Common myeloid progenitor, CD34-positive (primary cell): ENCODE data around the gene SPATA32.
A peak's percentile ranks its signal among the peaks of the same experiment; 100 is the strongest.

ENCODE experiments used
- CTCF ChIA-PET: fragments of 350-600 bp; sonication (Branson Sonifier 250); formaldehyde crosslinking; loops from one replicate; lab custom pipeline; 2021; ENCODE audit warnings: antibody characterized with exemption; lab: Charles Lee
- POLR2A ChIA-PET: fragments of 350-600 bp; sonication (Branson Sonifier 250); formaldehyde crosslinking; loops from one replicate; lab custom pipeline; 2021; ENCODE audit warnings: antibody characterized with exemption; lab: Charles Lee
- DNase-seq, 3 donors: peaks; one replicate each; pipeline versions ENCODE4 v3.0.0 to v3.0.0-alpha.2; 2013
- H3K27ac ChIP-seq, 2 experiments: 1 replicate in 1 of 2; 2 replicates in 1 of 2; pipeline ENCODE4 v1.7.0; 2013; ENCODE audit warnings: inconsistent platforms in 2 of 2, low read length in 2 of 2, mild to moderate bottlenecking in 2 of 2, low read depth in 1 of 2, moderate library complexity in 1 of 2; ENCODE audit not compliant: severe bottlenecking in 2 of 2, insufficient read depth in 1 of 2, poor library complexity in 1 of 2
- H3K27me3 ChIP-seq, 5 experiments: replicated peaks in 2 of 5; 1 replicate in 3 of 5; 2 replicates in 2 of 5; pipeline versions ENCODE4 v1.6.1 to v1.7.0; 2013; ENCODE audit warnings: low read length in 4 of 5, mild to moderate bottlenecking in 2 of 5, moderate library complexity in 2 of 5, inconsistent platforms in 1 of 5; ENCODE audit not compliant: insufficient read depth in 5 of 5, control insufficient read depth in 4 of 5
- H3K36me3 ChIP-seq, 4 experiments: 1 replicate in 2 of 4; 2 replicates in 2 of 4; pipeline versions ENCODE4 v1.6.1 to v1.7.0; 2013; ENCODE audit warnings: low read length in 3 of 4, control low read depth in 1 of 4, mild to moderate bottlenecking in 1 of 4; ENCODE audit not compliant: control insufficient read depth in 4 of 4, insufficient read depth in 4 of 4
- H3K4me1 ChIP-seq, 4 experiments: 1 replicate in 3 of 4; 2 replicates in 1 of 4; pipeline versions ENCODE4 v1.6.1 to v1.7.1; 2013; ENCODE audit warnings: low read length in 3 of 4, mild to moderate bottlenecking in 3 of 4, control low read depth in 1 of 4, inconsistent platforms in 1 of 4, moderate library complexity in 1 of 4; ENCODE audit not compliant: control insufficient read depth in 4 of 4, insufficient read depth in 4 of 4; ENCODE audit errors: control extremely low read depth in 1 of 4
- H3K4me3 ChIP-seq, 7 experiments: 1 replicate in 4 of 7; 2 replicates in 3 of 7; pipeline versions ENCODE4 v1.5.1 to v1.7.0; 2013; ENCODE audit warnings: mild to moderate bottlenecking in 7 of 7, low read length in 6 of 7, moderate library complexity in 6 of 7, inconsistent platforms in 2 of 7, low read depth in 2 of 7, control low read depth in 1 of 7; ENCODE audit not compliant: insufficient read depth in 4 of 7, control insufficient read depth in 1 of 7; ENCODE audit errors: extremely low read depth in 1 of 7
- H3K9me3 ChIP-seq, 5 experiments: 1 replicate in 4 of 5; 2 replicates in 1 of 5; pipeline versions ENCODE4 v1.6.1 to v1.7.1; 2013; ENCODE audit warnings: low read length in 4 of 5, mild to moderate bottlenecking in 2 of 5, inconsistent platforms in 1 of 5, low read depth in 1 of 5, moderate library complexity in 1 of 5; ENCODE audit not compliant: control insufficient read depth in 4 of 5, insufficient read depth in 2 of 5; ENCODE audit errors: control extremely low read depth in 1 of 5
- WGBS: methylation state at CpG from one replicate; pipeline ENCODE4 v1.1.5; 2013; ENCODE audit not compliant: insufficient coverage; 5-methylcytosine and 5-hydroxymethylcytosine counted together

The SPATA32 gene

DNA sequence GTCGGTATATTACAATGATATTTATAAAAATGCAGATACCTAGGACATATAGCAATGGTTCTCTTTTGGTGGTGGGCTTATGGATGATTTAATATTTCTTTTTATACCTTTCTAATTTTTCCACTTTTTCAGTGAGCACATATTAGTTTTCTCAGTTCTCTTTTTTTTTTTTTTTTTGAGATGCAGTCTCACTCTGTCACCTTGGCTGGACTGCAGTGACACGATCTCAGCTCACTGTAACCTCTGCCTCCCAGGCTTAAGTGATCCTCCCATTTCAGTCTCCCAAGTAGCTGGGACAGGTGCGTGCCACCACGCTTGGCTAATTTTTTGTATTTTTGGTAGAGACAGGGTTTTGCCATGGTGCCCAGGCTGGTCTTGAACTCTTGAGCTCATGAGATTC, 39.8 kb upstream of the SPATA32 start:
- Histone ChIP-seq H3K27ac (no peak overlapping the region), H3K4me1 (peaks cover 9 to 58% (median 39%) of the 10 kb centered on the region in 4 experiments), H3K36me3 (peaks cover 0 to 7% (median 1%) of the 10 kb centered on the region in 4 experiments), H3K27me3 (no peaks in the 10 kb centered on the region), H3K9me3 (no peaks in the 10 kb centered on the region), H3K4me3 (no peak overlapping the region)
- POLR2A ChIA-PET = interaction anchor here (0.7 kb wide), 1 partner anchor 109 kb away, joined by 7 read pairs; no protein-coding TSS in a partner anchor
- no peak for DNase-seq
- CTCF ChIA-PET = interaction anchor here (1.6 to 2.4 kb wide), 2 partner anchors 16 to 83 kb away, joined by 5 to 11 read pairs; partner anchors contain the start of gene MAP3K14
- WGBS = 100% methylated on average over 1 of the region's 4 CpGs

DNA sequence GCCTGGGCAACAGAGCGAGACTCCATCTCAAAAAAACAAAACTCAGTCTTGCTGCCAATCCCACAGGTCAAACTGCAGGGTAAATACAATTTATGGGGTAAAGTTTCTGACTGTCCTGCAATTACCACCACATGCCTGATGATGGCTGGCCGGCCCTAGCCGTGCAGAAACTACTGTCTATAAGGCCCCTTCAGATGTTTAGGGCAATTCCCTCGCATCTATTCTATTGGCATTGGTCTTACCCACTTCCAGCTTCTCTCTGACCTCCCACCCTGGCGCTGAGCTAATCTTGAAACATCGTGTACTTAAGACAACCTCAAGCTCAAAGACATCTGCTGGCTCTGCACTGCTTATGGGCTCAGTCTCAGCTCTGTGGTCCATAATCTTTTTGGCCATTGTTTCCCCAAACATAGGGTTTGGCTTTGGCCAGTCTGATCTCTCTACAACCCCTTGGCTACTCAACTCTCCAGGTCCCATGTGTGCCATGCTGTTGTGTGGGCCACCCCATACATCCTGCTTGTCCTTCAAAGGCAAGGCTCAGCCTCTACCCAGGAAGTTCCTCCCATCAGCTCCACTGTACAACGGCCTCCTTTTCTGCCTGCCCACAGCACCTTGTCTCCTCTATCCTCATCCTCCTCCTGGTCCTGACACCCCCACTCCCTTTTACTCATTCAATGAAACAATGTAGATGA, 38.3 kb upstream of the SPATA32 start:
- POLR2A ChIA-PET = interaction anchor here (0.7 kb wide), 1 partner anchor 17 kb away, joined by 3 read pairs; the partner anchor contains the start of gene MAP3K14
- CTCF ChIA-PET = interaction anchor here (1.0 to 2.6 kb wide), 4 partner anchors 8 to 88 kb away, joined by 3 to 12 read pairs (median 4); partner anchors contain the start of gene MAP3K14
- WGBS = 92% methylated on average over 6 of the region's 7 CpGs

DNA sequence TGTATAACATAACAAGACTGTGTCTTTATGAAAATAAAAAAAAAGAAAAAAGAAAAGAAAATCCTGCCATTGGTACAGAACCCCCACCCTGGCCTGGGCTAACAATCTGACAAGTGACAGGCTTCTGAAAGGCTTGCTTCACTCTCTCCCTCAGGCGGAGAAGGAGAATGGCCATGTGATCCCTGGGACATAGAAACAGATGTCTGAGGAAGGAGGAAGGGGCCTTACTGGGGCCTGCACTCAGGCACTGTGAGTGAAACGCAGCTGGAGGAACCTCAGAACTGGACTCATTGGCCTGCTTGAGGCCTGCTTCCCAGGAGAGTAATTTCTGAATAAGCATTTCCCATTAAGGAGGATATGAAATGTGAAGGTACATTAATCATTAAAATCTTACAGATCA, 37.5 kb upstream of the SPATA32 start:
- H3K36me3 ChIP-seq = peaks cover 0 to 3% (median 1%) of the 10 kb centered on the region in 4 experiments
- H3K4me3 ChIP-seq = no peak overlapping the region
- H3K27me3 ChIP-seq = no peaks in the 10 kb centered on the region
- WGBS = 17% methylated on average over 1 of the region's 2 CpGs
- DNase-seq = peak in 2 of 3 donors; percentile 54 to 63
- no peaks in the 10 kb centered on the region for H3K9me3 ChIP-seq
- H3K27ac ChIP-seq = no peak overlapping the region
- H3K4me1 ChIP-seq = peaks cover 23 to 73% (median 52%) of the 10 kb centered on the region in 4 experiments
- CTCF ChIA-PET = interaction anchor here (1.0 to 2.6 kb wide), 4 partner anchors 9 to 85 kb away, joined by 3 to 12 read pairs (median 3); no protein-coding TSS in a partner anchor
- POLR2A ChIA-PET = no interaction called here

More for the DNA sequence above, 38.3 kb upstream of the SPATA32 start:
- peaks cover 0 to 3% (median 1%) of the 10 kb centered on the region in 4 experiments for H3K36me3 ChIP-seq
- no peak for DNase-seq
- H3K9me3 ChIP-seq = no peaks in the 10 kb centered on the region
- H3K27me3 ChIP-seq = no peaks in the 10 kb centered on the region
- H3K4me1 ChIP-seq = peaks cover 20 to 65% (median 45%) of the 10 kb centered on the region in 4 experiments
- no peak overlapping the region for H3K27ac ChIP-seq
- H3K4me3 ChIP-seq = no peak overlapping the region

DNA sequence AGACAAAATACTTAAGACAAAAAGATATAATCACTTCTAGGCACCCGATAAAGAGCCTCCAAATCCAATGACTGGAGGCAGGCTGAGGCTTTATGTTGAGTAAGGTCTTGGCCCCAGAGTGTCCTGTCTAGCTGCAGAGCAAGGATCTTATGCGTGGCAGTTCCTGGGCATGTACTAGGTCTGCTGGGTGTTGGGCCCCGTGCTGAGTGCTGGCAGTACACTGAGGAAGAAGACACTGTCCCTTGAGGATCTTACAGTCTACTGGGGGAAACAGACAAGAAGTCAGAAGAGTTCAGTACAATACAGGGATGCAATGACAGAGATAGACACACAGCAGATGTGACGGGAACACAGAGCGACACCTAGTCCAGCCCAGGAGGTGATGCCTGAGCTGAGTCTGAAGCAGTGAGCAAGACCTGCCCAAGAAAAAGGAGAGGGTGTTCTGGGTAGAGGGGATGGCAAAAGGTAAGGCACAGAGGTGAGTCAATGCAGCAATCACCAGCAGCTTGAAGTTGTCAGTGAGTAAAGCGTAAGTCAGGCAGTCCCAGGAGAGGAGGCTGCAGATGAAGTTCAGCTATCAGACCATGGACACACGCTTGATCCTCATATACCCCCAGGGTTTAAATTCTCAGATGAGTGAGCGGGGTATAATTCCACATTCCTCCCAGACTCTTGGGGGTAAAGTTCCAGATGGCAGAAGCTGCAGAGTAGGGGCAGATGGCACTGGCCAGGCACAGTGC, 36.8 kb upstream of the SPATA32 start:
- H3K4me1 ChIP-seq = peaks cover 23 to 80% (median 56%) of the 10 kb centered on the region in 4 experiments
- POLR2A ChIA-PET = no interaction called here

DNA sequence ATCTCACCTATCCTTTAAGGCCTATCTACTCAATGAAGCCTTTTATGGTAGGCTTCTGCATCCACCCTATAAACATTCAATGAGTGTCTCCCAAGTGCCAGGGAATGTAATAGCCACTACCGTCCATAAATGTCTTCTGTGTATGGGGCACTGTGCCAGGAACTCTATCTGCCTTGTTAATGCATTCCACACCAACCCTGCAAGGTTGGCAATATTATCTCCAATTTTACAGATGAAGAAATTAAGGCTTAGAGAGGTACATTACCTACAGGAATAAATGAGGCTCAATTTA, 34.9 kb upstream of the SPATA32 start:
- no peaks in the 10 kb centered on the region for H3K27me3 ChIP-seq
- ChIA-PET POLR2A (no interaction called here), CTCF (interaction anchor here (0.6 to 5.6 kb wide), 3 partner anchors 10 to 142 kb away, joined by 3 to 28 read pairs (median 18); no protein-coding TSS in a partner anchor)
- H3K4me3 ChIP-seq = no peak overlapping the region
- peaks cover 16 to 85% (median 61%) of the 10 kb centered on the region in 4 experiments for H3K4me1 ChIP-seq
- no peak overlapping the region for H3K27ac ChIP-seq
- WGBS = 100% methylated on average over 1 of the region's 1 CpG
- no peaks in the 10 kb centered on the region for H3K9me3 ChIP-seq
- no peak for DNase-seq
- H3K36me3 ChIP-seq = peaks cover 2 to 9% (median 3%) of the 10 kb centered on the region in 4 experiments

More for the DNA sequence above, 36.8 kb upstream of the SPATA32 start:
- H3K27me3 ChIP-seq = no peaks in the 10 kb centered on the region
- 95% methylated on average over 7 of the region's 8 CpGs for WGBS
- DNase-seq = no peak
- H3K4me3 ChIP-seq = no peak overlapping the region
- no peak overlapping the region for H3K27ac ChIP-seq
- H3K36me3 ChIP-seq = peaks cover 2 to 3% (median 3%) of the 10 kb centered on the region in 4 experiments
- CTCF ChIA-PET = interaction anchor here (0.6 to 2.6 kb wide), 5 partner anchors 13 to 86 kb away, joined by 3 to 12 read pairs (median 3); no protein-coding TSS in a partner anchor
- no peaks in the 10 kb centered on the region for H3K9me3 ChIP-seq

DNA sequence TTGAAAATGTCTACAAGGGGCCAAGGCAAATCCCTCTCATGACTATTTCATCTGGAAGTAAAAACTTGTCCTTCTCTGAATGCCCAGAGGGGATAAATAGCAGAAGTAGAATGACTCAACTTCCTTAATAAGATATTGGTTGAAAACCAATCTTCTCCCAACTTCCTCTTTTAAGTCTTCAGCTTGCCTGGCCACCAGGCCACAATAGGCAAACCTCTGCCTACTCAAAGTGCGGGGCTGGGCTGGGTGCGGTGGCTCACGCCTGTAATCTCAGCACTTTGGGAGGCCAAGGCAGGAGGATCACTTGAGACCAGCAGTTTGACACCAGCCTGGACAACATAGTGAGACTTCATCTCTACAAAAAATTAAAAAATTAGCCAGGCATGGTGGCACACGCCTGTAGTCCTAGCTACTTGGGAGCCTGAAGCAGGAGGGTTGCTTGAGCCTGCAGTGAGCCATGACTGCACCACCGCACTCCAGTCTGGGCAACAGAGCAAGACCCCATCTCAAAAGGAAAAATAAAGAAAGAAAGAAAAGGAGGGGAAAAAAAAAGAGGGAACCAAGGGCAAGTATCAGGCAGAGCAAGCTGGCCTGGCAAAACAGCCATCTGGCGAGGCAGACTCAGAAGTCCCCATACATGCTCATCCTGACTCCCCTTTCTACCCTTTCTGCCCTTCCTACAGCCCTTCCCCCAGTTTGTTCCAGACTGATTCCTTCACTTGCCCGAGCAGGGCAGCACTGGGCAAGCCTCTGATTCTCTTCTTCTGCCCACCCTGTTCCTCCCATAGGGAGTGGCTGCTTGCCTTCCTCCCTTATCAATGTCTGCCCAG, 34.3 kb upstream of the SPATA32 start:
- H3K27me3 ChIP-seq = no peaks in the 10 kb centered on the region
- WGBS = 69% methylated on average over 5 of the region's 7 CpGs
- H3K9me3 ChIP-seq = no peaks in the 10 kb centered on the region
- H3K27ac ChIP-seq = no peak overlapping the region
- DNase-seq = peak; percentile 86 to 97 (median 94)
- ChIA-PET POLR2A (interaction anchor here (1.2 kb wide), 1 partner anchor 15 kb away, joined by 5 read pairs; no protein-coding TSS in a partner anchor), CTCF (interaction anchor here (0.6 to 5.6 kb wide), 13 partner anchors 8 to 141 kb away, joined by 3 to 28 read pairs (median 4); no protein-coding TSS in a partner anchor)
- H3K4me3 ChIP-seq = peak overlapping the region in 3 of 7 experiments; percentile 2 to 57 (median 35)
- peaks cover 16 to 91% (median 67%) of the 10 kb centered on the region in 4 experiments for H3K4me1 ChIP-seq
- peaks cover 2 to 10% (median 3%) of the 10 kb centered on the region in 4 experiments for H3K36me3 ChIP-seq
